GM21515 (cell line): ENCODE results near the gene ZSWIM3.

Source experiments
- ATAC-seq: cut with Tn5 transposase; IDR thresholded peaks from one replicate; pipeline ENCODE4 v1.9.1; 2021; ENCODE audit not compliant: unreplicated experiment

ZSWIM3 gene

DNA sequence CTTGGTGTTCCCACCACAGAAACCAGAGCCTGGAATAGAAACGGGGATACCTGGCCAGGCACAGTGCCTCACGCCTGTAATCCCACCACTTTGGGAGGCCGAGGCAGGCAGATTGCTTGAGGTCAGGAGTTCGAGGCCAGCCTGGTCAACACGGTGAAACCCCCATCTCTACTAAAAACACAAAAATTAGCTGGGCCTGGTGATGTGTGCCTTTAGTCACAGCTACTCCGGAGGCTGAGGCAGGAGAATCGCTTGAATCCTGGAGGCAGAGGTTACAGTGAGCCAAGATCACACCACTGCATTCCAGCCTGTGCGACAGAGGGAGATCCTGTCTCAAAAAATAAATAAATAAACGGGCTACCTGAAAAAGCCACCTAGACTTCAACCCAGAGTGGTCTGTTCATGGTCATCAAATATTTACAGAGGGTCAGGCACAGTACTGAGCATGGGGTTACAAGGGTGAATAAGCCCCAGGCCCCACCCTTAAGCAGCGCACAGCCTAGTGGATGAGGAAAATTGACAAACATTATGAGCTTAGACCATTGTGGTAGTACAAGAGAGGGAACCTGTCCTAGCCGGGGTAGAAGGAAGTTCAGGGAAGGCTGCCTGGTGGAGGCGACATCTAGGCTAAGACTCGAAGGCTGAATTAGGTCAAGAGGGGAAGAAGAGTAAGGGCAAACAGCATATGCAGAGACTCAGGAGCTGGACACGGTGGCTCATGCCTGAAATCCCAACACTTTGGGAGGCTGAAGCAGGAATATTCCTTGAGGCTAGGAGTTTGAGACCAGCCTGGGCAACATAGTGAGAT, 69.9 kb downstream of the ZSWIM3 start:
- ATAC-seq, result no peak
